CD4-positive, alpha-beta T cell (primary cell): ENCODE measurements around the gene DAPK2. TPM values are rescaled to one million over a fixed set of nuclear protein-coding genes. Genes with fewer than 3 reads are reported as not detected.

Source experiments
- ATAC-seq: fragments of 200-7000 bp; cut with Tn5 transposase; one replicate; pipeline ENCODE4 v1.10.0; 2022; ENCODE audit warnings: mild to moderate bottlenecking; ENCODE audit not compliant: poor library complexity
- CTCF ChIA-PET: fragments of 350-600 bp; sonication (Branson Sonifier 250); formaldehyde crosslinking; loops from one replicate; lab custom pipeline; 2021; ENCODE audit warnings: antibody characterized with exemption, inconsistent platforms; lab: Charles Lee
- POLR2A ChIA-PET: fragments of 350-600 bp; sonication (Branson Sonifier 250); formaldehyde crosslinking; loops from one replicate; lab custom pipeline; 2021; ENCODE audit warnings: antibody characterized with exemption, inconsistent platforms; lab: Charles Lee
- DNase-seq, 14 experiments: peaks; one replicate each; pipeline ENCODE4 v3.0.0-alpha.2; 2013 to 2020; ENCODE audit warnings: mixed read lengths in 2 of 14
- H3K27ac ChIP-seq, 2 donors: one replicate each; pipeline versions ENCODE4 v1.5.1 to v1.7.0; 2013; ENCODE audit warnings: low read length in 2 of 2, low read depth in 1 of 2, mild to moderate bottlenecking in 1 of 2
- H3K27me3 ChIP-seq, 2 experiments: 1 replicate in 1 of 2; 2 replicates in 1 of 2; pipeline versions ENCODE4 v1.6.1 to v1.7.0; 2013; ENCODE audit warnings: low read length in 2 of 2, control low read depth in 1 of 2, mild to moderate bottlenecking in 1 of 2, moderate library complexity in 1 of 2; ENCODE audit not compliant: insufficient read depth in 2 of 2, control insufficient read depth in 1 of 2
- H3K36me3 ChIP-seq: one replicate; pipeline ENCODE4 v1.6.1; 2013; ENCODE audit warnings: low read length, control low read depth; ENCODE audit not compliant: insufficient read depth
- H3K4me1 ChIP-seq: one replicate; pipeline ENCODE4 v1.6.1; 2013; ENCODE audit warnings: low read length, control low read depth; ENCODE audit not compliant: insufficient read depth
- H3K4me3 ChIP-seq: one replicate; pipeline ENCODE4 v1.5.1; 2013; ENCODE audit warnings: mild to moderate bottlenecking, low read length, moderate library complexity
- H3K9me3 ChIP-seq, 2 experiments: 1 replicate in 1 of 2; 2 replicates in 1 of 2; pipeline versions ENCODE4 v1.6.1 to v1.7.0; 2013; ENCODE audit warnings: low read length in 2 of 2, mild to moderate bottlenecking in 2 of 2, control low read depth in 1 of 2, moderate library complexity in 1 of 2; ENCODE audit not compliant: control insufficient read depth in 1 of 2, insufficient read depth in 1 of 2
- H3K27ac Mint-ChIP-seq: one replicate; pipeline ENCODE4 v1.8.0; 2020; ENCODE audit warnings: mixed read lengths
- H3K27me3 Mint-ChIP-seq: one replicate; pipeline ENCODE4 v1.8.0; 2021; ENCODE audit warnings: mixed read lengths
- H3K36me3 Mint-ChIP-seq: one replicate; pipeline ENCODE4 v1.8.0; 2021; ENCODE audit warnings: low read depth, mixed read lengths
- H3K4me1 Mint-ChIP-seq: one replicate; pipeline ENCODE4 v1.8.0; 2021; ENCODE audit warnings: low read depth, mixed read lengths
- H3K4me3 Mint-ChIP-seq: one replicate; pipeline ENCODE4 v1.8.0; 2020; ENCODE audit warnings: mild to moderate bottlenecking, mixed read lengths
- H3K9me3 Mint-ChIP-seq: one replicate; pipeline ENCODE4 v1.8.0; 2020; ENCODE audit warnings: mixed read lengths
- intact Hi-C, 2 experiments: fragments of 100-400 bp; cut with DNase I in 1 of 2; cut with micrococcal nuclease in 1 of 2; formaldehyde crosslinking; loops; one replicate each; pipeline versions ENCODE4 v1.15.1 to v1.9.0; 2023 to 2025; cut with DNase I, micrococcal nuclease
- total RNA-seq, 174 experiments: library from RNA in 2 of 174; stranded (reverse) in 2 of 174; gene quantifications; one replicate each; pipeline ENCODE4 v1.2.3 and lab custom pipeline; 2021 to 2026
- TF ChIP-seq, protein P1 (sequence below): fragments of 200-600 bp; IDR thresholded peaks from one replicate; pipeline ENCODE4 v1.8.0; 2022; ENCODE audit warnings: antibody characterized with exemption, mild to moderate bottlenecking

The DAPK2 gene
- total RNA-seq, 2 experiments from 2014 or later = 1.3 to 1.6 TPM

DNA sequence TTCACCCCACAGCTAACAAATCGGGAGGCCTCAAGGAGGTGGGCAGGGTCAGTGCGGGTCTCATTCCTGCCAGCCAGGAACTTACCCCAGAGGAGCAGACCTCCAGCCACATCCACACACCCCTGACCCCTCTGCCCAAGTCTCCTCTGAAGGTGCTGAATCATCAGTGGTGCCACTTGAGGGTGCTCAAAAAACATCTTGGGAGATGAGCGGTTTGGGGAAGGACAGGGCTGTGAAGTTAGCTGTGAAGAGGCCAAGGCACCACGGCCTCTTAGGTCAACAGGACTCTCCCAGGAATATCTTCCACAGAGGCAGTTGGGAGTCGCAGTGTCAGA lies 1.2 kb downstream of the DAPK2 start:
- TF ChIP-seq, protein P1, sequence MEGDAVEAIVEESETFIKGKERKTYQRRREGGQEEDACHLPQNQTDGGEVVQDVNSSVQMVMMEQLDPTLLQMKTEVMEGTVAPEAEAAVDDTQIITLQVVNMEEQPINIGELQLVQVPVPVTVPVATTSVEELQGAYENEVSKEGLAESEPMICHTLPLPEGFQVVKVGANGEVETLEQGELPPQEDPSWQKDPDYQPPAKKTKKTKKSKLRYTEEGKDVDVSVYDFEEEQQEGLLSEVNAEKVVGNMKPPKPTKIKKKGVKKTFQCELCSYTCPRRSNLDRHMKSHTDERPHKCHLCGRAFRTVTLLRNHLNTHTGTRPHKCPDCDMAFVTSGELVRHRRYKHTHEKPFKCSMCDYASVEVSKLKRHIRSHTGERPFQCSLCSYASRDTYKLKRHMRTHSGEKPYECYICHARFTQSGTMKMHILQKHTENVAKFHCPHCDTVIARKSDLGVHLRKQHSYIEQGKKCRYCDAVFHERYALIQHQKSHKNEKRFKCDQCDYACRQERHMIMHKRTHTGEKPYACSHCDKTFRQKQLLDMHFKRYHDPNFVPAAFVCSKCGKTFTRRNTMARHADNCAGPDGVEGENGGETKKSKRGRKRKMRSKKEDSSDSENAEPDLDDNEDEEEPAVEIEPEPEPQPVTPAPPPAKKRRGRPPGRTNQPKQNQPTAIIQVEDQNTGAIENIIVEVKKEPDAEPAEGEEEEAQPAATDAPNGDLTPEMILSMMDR = no peak
- Histone ChIP-seq H3K9me3 (no peaks in the 10 kb centered on the region), H3K4me3 (no peak overlapping the region), H3K27me3 (peaks cover 0 to 9% of the 10 kb centered on the region in 2 experiments), H3K36me3 (no peaks in the 10 kb centered on the region), H3K27ac (no peak overlapping the region), H3K4me1 (peaks cover 18% of the 10 kb centered on the region)
- DNase-seq (no peak), ATAC-seq (no peak)
- no peaks in the 10 kb centered on the region for H3K9me3 Mint-ChIP-seq
- H3K27ac Mint-ChIP-seq = no peak overlapping the region
- H3K4me3 Mint-ChIP-seq = peak overlapping the region; percentile 53
- POLR2A ChIA-PET = interaction anchor here (0.7 to 1.9 kb wide), 2 partner anchors 34 kb away, joined by 3 to 10 read pairs; no protein-coding TSS in a partner anchor
- no peaks in the 10 kb centered on the region for H3K36me3 Mint-ChIP-seq
- H3K4me1 Mint-ChIP-seq = peaks cover 6% of the 10 kb centered on the region
- CTCF ChIA-PET = interaction anchor here (1.1 to 2.9 kb wide), 5 partner anchors 10 to 293 kb away, joined by 3 to 36 read pairs (median 12); no protein-coding TSS in a partner anchor
- intact Hi-C loops = loop anchor here in 1 of 2 experiments (5.0 kb wide), 1 partner anchor 98 kb away; no protein-coding TSS in a partner anchor
- peaks cover 20% of the 10 kb centered on the region for H3K27me3 Mint-ChIP-seq

DNA sequence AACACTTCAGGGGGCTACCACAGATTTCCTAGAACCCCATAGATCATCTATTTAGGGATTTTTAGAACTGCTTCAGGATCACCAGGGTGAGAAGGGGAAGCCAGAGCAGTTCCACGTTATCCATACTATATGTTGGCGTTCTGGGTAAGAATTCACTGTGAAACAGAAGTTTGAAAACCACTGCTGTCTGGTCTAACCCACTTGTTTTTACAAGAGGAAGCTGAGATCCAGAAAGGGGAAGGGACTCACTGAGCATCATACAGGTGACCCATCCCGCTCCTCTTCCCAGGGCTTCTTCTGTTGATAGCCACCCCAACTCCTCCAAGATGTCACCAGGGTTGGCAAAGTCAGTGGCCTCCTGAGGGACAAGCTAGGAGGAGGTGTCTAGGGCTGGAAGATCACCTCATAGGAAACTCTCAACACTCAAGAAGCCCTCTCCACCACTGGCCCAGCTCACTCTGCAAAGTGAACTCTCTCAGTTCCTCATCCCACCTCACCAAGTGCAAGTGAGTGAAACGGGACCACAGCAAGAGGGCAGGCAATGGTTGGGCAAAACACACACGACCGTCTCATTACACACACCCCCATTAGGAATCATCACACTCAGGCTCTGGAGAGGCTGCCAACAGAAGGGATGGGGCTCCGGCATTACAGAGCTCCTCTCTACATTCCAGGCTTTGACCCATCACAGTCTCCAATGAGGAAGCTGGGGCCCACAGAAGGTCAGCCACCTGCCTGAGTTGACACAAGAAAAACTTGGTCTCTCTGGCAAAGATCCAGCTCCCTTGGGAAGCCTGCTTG lies 1.8 kb downstream of the DAPK2 start:
- H3K4me3 ChIP-seq = no peak overlapping the region

DNA sequence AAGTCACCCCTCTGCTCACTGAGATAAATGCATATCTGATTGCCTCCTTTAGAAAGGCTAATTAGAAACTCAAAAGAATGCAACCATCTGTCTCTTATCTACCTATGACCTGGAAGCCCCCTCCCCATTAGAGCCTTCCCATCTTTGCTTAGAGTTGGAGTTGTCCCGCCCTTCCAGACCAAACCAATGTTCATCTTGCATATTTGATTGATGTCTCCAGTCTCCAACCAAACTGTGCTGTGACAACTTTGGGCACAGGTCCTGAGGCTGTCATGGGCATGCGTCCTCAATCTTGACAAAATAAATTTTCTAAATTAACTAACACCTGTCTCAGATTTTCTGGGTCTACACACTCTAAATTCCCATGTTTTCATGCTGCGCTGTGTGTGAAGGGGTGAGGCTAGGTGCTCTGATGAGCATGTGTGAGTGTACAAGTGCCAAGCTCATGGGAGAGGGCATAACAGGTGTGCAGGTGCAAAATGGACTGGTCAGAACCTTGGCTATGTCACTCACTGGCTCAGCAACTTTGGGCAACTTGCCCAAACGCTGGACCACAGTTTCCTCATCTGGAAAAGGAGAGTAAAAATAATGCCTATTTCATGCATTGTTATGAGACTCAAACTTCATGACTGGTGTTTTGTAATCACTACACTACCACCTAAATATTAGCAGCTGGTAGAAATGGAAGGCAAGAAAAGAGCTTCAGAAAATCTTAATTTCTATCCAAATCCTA lies 7.2 kb downstream of the DAPK2 start:
- Mint-ChIP-seq H3K9me3 (no peaks in the 10 kb centered on the region), H3K27ac (no peak overlapping the region), H3K4me3 (no peak overlapping the region), H3K4me1 (no peaks in the 10 kb centered on the region), H3K27me3 (no peaks in the 10 kb centered on the region), H3K36me3 (no peaks in the 10 kb centered on the region)
- Histone ChIP-seq H3K4me1 (no peaks in the 10 kb centered on the region), H3K4me3 (no peak overlapping the region), H3K27me3 (no peaks in the 10 kb centered on the region), H3K9me3 (no peaks in the 10 kb centered on the region), H3K27ac (no peak overlapping the region), H3K36me3 (no peaks in the 10 kb centered on the region)
- CTCF ChIA-PET = interaction anchor here (1.4 kb wide), 2 partner anchors 28 kb away, joined by 3 to 6 read pairs; no protein-coding TSS in a partner anchor
- DNase-seq (no peak), ATAC-seq (no peak)
- intact Hi-C loops = no loop called here
- TF ChIP-seq, protein P1 = no peak
- POLR2A ChIA-PET = no interaction called here

More for the DNA sequence above, 1.8 kb downstream of the DAPK2 start:
- H3K36me3 Mint-ChIP-seq = no peaks in the 10 kb centered on the region
- peak overlapping the region; percentile 69 for H3K4me3 Mint-ChIP-seq
- Histone ChIP-seq H3K4me1 (peaks cover 18% of the 10 kb centered on the region), H3K36me3 (no peaks in the 10 kb centered on the region), H3K9me3 (no peaks in the 10 kb centered on the region), H3K27me3 (peaks cover 0 to 9% of the 10 kb centered on the region in 2 experiments), H3K27ac (no peak overlapping the region)
- DNase-seq = peak in 1 of 14 experiments; percentile 24
- peaks cover 20% of the 10 kb centered on the region for H3K27me3 Mint-ChIP-seq
- ATAC-seq = no peak
- intact Hi-C loops = loop anchor here in 1 of 2 experiments (5.0 kb wide), 1 partner anchor 97 kb away; no protein-coding TSS in a partner anchor
- no peaks in the 10 kb centered on the region for H3K9me3 Mint-ChIP-seq
- CTCF ChIA-PET = interaction anchor here (1.1 to 2.9 kb wide), 2 partner anchors 10 to 100 kb away, joined by 3 to 36 read pairs; no protein-coding TSS in a partner anchor
- H3K27ac Mint-ChIP-seq = no peak overlapping the region
- POLR2A ChIA-PET = interaction anchor here (0.7 kb wide), 1 partner anchor 34 kb away, joined by 3 read pairs; no protein-coding TSS in a partner anchor
- peaks cover 6% of the 10 kb centered on the region for H3K4me1 Mint-ChIP-seq
- TF ChIP-seq, protein P1 = no peak
